GM19463 (cell line): ENCODE measurements around the gene ABCB11.
"Not testable (repeated sequence)": the region's sequence is repeated elsewhere in the genome, so short reads cannot be mapped to it uniquely, and the experiment has no call there.

Source experiments
- ATAC-seq: cut with Tn5 transposase; IDR thresholded peaks from one replicate; pipeline ENCODE4 v1.9.1; 2021; ENCODE audit warnings: mild to moderate bottlenecking, moderate library complexity; ENCODE audit not compliant: unreplicated experiment

The ABCB11 gene

GRCh38 chr2:169046440-169047151, 15.5 kb upstream of the ABCB11 start:
- ATAC-seq: no peak

- ATAC-seq: no peak
Measured at GRCh38 chr2:169042856-169043255, 11.7 kb upstream of the ABCB11 start.

GRCh38 chr2:169041594-169041993, 10.5 kb upstream of the ABCB11 start:
- ATAC-seq: no peak

- ATAC-seq: no peak
Measured at GRCh38 chr2:169039702-169040101, 8.6 kb upstream of the ABCB11 start.

- ATAC-seq: peak; percentile 70
Measured at GRCh38 chr2:169038338-169038757, 7.2 kb upstream of the ABCB11 start.

GRCh38 chr2:169036736-169037440, 5.8 kb upstream of the ABCB11 start:
- ATAC-seq: peak; percentile 63

- ATAC-seq: no peak
Measured at GRCh38 chr2:169035887-169036286, 4.8 kb upstream of the ABCB11 start.

GRCh38 chr2:169034984-169035544, 3.9 kb upstream of the ABCB11 start:
- no peak for ATAC-seq

GRCh38 chr2:169034256-169034655, 3.1 kb upstream of the ABCB11 start:
- ATAC-seq: no peak

- no peak for ATAC-seq
Measured at GRCh38 chr2:169029341-169029740, 1.8 kb downstream of the ABCB11 start.

GRCh38 chr2:169027234-169027633, 3.9 kb downstream of the ABCB11 start:
- no peak for ATAC-seq

GRCh38 chr2:169026056-169026455, 5.1 kb downstream of the ABCB11 start:
- ATAC-seq: no peak

- ATAC-seq: no peak
Measured at GRCh38 chr2:169023161-169023560, 8.0 kb downstream of the ABCB11 start.

GRCh38 chr2:169018390-169018789, 12.7 kb downstream of the ABCB11 start:
- no peak for ATAC-seq

- no peak for ATAC-seq
Measured at GRCh38 chr2:169015943-169016342, 15.2 kb downstream of the ABCB11 start.

- no peak for ATAC-seq
Measured at GRCh38 chr2:169014780-169015179, 16.3 kb downstream of the ABCB11 start.

GRCh38 chr2:169013628-169014026, 17.5 kb downstream of the ABCB11 start:
- no peak for ATAC-seq

GRCh38 chr2:169012812-169013627, 18.1 kb downstream of the ABCB11 start:
- no peak for ATAC-seq

GRCh38 chr2:169012191-169012792, 18.8 kb downstream of the ABCB11 start:
- ATAC-seq: not testable (repeated sequence)

GRCh38 chr2:169011698-169012097, 19.4 kb downstream of the ABCB11 start:
- no peak for ATAC-seq
